Measurements from ENCODE around the gene USP37. TPM values are rescaled to one million over a fixed set of nuclear protein-coding genes. Genes with fewer than 3 reads are reported as not detected.

USP37 gene
- total RNA-seq, 1 donor from 2014 or later, result 11.8 TPM

DNA sequence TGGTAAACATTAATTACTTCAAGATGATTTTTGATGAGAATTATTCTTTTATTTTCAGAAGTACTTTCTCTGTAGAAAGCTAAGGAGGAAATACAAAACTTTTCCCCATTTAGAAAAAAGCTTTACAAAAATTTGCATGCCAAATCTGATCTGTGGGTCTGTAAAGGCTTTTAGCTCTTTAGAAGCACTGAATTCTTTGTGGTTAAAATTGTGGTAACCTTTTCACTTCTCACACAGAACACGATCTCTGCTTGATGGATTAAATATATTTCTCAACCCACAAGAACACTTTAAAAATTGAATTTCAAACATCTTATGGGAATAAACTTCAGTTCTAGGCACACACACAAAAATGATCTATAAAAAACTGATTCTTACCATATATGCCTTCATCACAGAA is 85.5 kb downstream of the USP37 start:
- DNase-seq (ENCODE audit: low spot score in 2 of 2), result no peak
- no peaks in the 10 kb centered on the region for H3K4me1 ChIP-seq
- H3K27me3 ChIP-seq, result no peaks in the 10 kb centered on the region
- H3K36me3 ChIP-seq, result peaks cover 18 to 73% of the 10 kb centered on the region in 2 donors
- TF ChIP-seq CTCF (IDR thresholded peaks at IDR 0.05), result no peak
- intact Hi-C loops (cut with DNase I), result no loop called here
- no peak overlapping the region for H3K27ac ChIP-seq
- H3K9me3 ChIP-seq, result no peaks in the 10 kb centered on the region
- H3K4me3 ChIP-seq, result no peak overlapping the region

DNA sequence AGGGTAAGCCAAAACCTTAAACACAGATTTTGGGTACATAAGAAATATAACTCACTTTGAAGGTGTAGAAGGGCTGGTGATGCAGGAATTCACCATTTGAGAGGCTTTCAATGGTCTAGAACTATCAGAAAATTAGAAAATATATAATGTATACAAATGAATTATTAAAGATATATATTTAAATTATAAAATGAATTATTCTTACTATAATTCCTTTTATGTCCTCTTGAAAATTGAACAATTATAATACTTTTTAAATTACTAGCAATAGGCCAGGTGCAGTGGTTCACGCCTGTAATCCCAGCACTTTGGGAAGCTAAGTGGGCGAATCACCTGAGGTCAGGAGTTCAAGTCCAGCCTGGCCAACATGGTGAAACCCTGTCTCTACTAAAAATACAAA is 88.6 kb downstream of the USP37 start:
- no peak for TF ChIP-seq CTCF (IDR thresholded peaks at IDR 0.05)
- Histone ChIP-seq H3K9me3 (no peaks in the 10 kb centered on the region), H3K4me1 (no peaks in the 10 kb centered on the region), H3K27me3 (no peaks in the 10 kb centered on the region), H3K27ac (no peak overlapping the region), H3K4me3 (no peak overlapping the region), H3K36me3 (peaks cover 17 to 65% of the 10 kb centered on the region in 2 donors)
- intact Hi-C loops (cut with DNase I), result no loop called here
- DNase-seq (ENCODE audit: low spot score in 2 of 2), result no peak

GRCh38 chr2:218478544-218478943 is 89.6 kb downstream of the USP37 start:
- Histone ChIP-seq H3K9me3 (no peaks in the 10 kb centered on the region), H3K27ac (no peak overlapping the region), H3K4me1 (no peaks in the 10 kb centered on the region), H3K27me3 (no peaks in the 10 kb centered on the region), H3K36me3 (peaks cover 14 to 67% of the 10 kb centered on the region in 2 donors), H3K4me3 (no peak overlapping the region)
- no peak for TF ChIP-seq CTCF (IDR thresholded peaks at IDR 0.05)
- DNase-seq (ENCODE audit: low spot score in 2 of 2), result no peak
- intact Hi-C loops (cut with DNase I), result no loop called here

- no peaks in the 10 kb centered on the region for H3K9me3 ChIP-seq
- H3K27me3 ChIP-seq, result no peaks in the 10 kb centered on the region
- TF ChIP-seq CTCF (IDR thresholded peaks at IDR 0.05), result no peak
- H3K4me3 ChIP-seq, result no peak overlapping the region
- no peaks in the 10 kb centered on the region for H3K4me1 ChIP-seq
- peaks cover 14 to 68% of the 10 kb centered on the region in 2 donors for H3K36me3 ChIP-seq
- no peak for DNase-seq (ENCODE audit: low spot score in 2 of 2)
- intact Hi-C loops (cut with DNase I), result no loop called here
- H3K27ac ChIP-seq, result no peak overlapping the region
Observed at GRCh38 chr2:218477247-218477646, 90.9 kb downstream of the USP37 start.

- DNase-seq (ENCODE audit: low spot score in 2 of 2), result no peak
- no peak overlapping the region for H3K4me3 ChIP-seq
- H3K9me3 ChIP-seq, result no peaks in the 10 kb centered on the region
- intact Hi-C loops (cut with DNase I), result no loop called here
- peaks cover 10 to 67% of the 10 kb centered on the region in 2 donors for H3K36me3 ChIP-seq
- H3K27me3 ChIP-seq, result no peaks in the 10 kb centered on the region
- H3K27ac ChIP-seq, result no peak overlapping the region
- TF ChIP-seq CTCF (IDR thresholded peaks at IDR 0.05), result no peak
- H3K4me1 ChIP-seq, result no peaks in the 10 kb centered on the region
Observed at GRCh38 chr2:218476676-218477075, 91.5 kb downstream of the USP37 start.

DNA sequence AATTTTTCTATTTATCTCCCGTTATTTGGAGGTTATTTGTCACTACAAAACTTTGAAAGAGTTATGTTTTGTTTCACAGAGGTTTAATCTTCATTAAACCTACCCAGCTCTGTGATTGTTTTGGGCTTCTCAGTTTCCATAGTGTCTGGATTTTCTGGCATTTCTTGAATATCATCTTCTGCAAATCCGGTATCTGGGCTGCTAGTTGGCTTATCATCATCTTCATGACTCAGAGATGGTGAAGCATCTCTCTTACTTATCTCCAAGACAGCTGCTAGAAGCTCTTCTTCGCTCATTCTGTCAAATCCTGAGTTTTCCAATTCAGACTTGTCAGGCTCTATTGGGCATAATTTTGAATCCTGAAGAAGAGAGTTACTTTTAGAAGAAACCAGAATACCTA is 93.6 kb downstream of the USP37 start:
- no peak for DNase-seq (ENCODE audit: low spot score in 2 of 2)
- Histone ChIP-seq H3K36me3 (peaks cover 12 to 68% of the 10 kb centered on the region in 2 donors), H3K27ac (no peak overlapping the region), H3K9me3 (no peaks in the 10 kb centered on the region), H3K4me3 (no peak overlapping the region), H3K27me3 (no peaks in the 10 kb centered on the region), H3K4me1 (no peaks in the 10 kb centered on the region)
- TF ChIP-seq CTCF (IDR thresholded peaks at IDR 0.05), result no peak
- intact Hi-C loops (cut with DNase I), result no loop called here

Measured in ascending aorta (tissue), 2 donors.